OCI-LY7 (cell line): Measurements from ENCODE around the gene PARD3B.

Source experiments
- CTCF ChIP-seq: fragments of 200-600 bp; sonication (generic); conservative IDR thresholded peaks from 2 replicates; pipeline ENCODE4 v1.5.1; 2014; ENCODE audit warnings: mild to moderate bottlenecking, antibody characterized with exemption, low read length, moderate library complexity, mixed read lengths
- EZH2phosphoT487 ChIP-seq: fragments of 200-600 bp; sonication (generic); IDR thresholded peaks from 2 replicates; pipeline ENCODE4 v1.6.1; 2018; ENCODE audit warnings: low read depth, borderline replicate concordance, mild to moderate bottlenecking, mixed run types, antibody characterized with exemption, low read length, moderate library complexity, mixed read lengths

GRCh38 chr2:205161156-205161839, 616.0 kb downstream of the PARD3B start:
- TF ChIP-seq EZH2phosphoT487, result no peak
- TF ChIP-seq CTCF, result no peak
